IPS-18a (cell line): Measurements from ENCODE around the gene ODR4.
"Not testable (repeated sequence)": the region's sequence is repeated elsewhere in the genome, so short reads cannot be mapped to it uniquely, and the experiment has no call there.

ENCODE experiments used
- H3K27ac ChIP-seq: one replicate; pipeline ENCODE4 v1.5.1; 2013; ENCODE audit warnings: low read length
- H3K27me3 ChIP-seq: one replicate; pipeline ENCODE4 v1.6.1; 2013; ENCODE audit warnings: mild to moderate bottlenecking, low read length; ENCODE audit not compliant: control insufficient read depth, insufficient read depth
- H3K36me3 ChIP-seq: one replicate; pipeline ENCODE4 v1.6.1; 2013; ENCODE audit warnings: low read depth, low read length; ENCODE audit not compliant: control insufficient read depth
- H3K4me1 ChIP-seq: one replicate; pipeline ENCODE4 v1.6.1; 2013; ENCODE audit warnings: low read depth, low read length; ENCODE audit not compliant: control insufficient read depth
- H3K4me3 ChIP-seq: one replicate; pipeline ENCODE4 v1.5.1; 2013; ENCODE audit warnings: low read length
- H3K9ac ChIP-seq: one replicate; pipeline ENCODE4 v1.6.1; 2013; ENCODE audit warnings: mild to moderate bottlenecking, low read length, moderate library complexity
- H3K9me3 ChIP-seq: one replicate; pipeline ENCODE4 v1.6.1; 2013; ENCODE audit warnings: low read depth, low read length; ENCODE audit not compliant: control insufficient read depth

ODR4 gene

DNA sequence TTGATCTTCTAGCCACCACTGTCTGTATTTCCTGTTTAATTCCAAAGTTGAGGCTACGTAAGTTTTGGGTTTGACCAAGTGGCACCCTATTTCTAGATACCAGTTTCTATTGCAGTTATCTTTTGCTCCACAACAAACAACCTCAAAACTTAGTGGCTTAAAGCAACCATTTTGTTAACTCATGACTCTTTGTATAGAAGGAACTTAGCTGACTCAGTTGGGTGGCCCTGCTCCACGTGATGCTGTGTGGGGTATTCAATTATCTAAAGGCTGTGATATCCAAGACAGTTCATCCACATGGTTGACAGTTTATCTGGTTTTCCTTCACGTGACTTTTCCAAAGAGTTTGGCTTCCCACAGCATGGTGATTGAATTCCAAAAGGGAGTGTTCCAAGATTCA lies 50.5 kb downstream of the ODR4 start:
- Histone ChIP-seq H3K4me1 (no peaks in the 10 kb centered on the region), H3K9me3 (no peaks in the 10 kb centered on the region), H3K27ac (no peak overlapping the region), H3K27me3 (no peaks in the 10 kb centered on the region), H3K36me3 (no peaks in the 10 kb centered on the region), H3K9ac (no peak overlapping the region), H3K4me3 (no peak overlapping the region)

DNA sequence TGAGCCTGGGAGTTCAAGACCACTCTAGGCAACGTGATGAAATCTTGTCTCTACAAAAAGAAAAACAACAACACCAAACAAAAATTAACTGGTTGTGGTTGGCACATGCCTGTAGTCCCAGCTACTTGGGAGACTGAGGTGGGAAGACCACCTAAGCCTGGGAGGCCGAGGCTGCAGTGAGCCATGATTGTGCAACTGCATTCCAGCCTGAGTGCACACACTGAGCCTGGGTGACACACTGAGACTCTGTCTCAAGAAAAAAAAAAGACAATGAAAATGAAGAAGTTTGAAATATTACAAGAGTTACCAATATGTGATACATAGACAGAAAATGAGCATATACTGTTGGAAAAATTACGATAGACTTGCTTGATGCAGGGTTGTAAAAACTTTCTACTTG lies 53.4 kb downstream of the ODR4 start:
- Histone ChIP-seq H3K4me3 (no peak overlapping the region), H3K4me1 (no peaks in the 10 kb centered on the region), H3K9ac (no peak overlapping the region), H3K27me3 (no peaks in the 10 kb centered on the region), H3K9me3 (no peaks in the 10 kb centered on the region), H3K36me3 (no peaks in the 10 kb centered on the region), H3K27ac (no peak overlapping the region)

DNA sequence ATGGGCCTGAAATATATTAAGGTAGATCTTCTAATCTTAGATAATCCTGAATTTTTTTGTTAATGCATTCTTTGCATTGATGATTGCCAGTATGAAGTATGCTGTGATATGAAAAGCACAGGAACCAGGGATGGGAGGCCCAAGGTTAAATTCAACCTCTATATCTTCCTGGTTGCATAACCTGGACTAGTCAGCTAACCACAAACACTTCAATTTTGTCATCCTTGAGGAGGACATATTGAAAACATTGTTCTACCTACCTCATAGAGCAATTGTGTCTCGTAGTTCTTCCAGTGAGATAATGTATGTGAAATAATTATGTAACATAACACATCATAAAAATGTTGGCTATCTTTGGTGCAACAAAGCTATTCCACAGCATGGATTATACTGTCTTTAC lies 59.7 kb downstream of the ODR4 start:
- no peaks in the 10 kb centered on the region for H3K9me3 ChIP-seq
- H3K27ac ChIP-seq: no peak overlapping the region
- no peaks in the 10 kb centered on the region for H3K27me3 ChIP-seq
- no peaks in the 10 kb centered on the region for H3K36me3 ChIP-seq
- H3K9ac ChIP-seq: no peak overlapping the region
- H3K4me3 ChIP-seq: no peak overlapping the region
- H3K4me1 ChIP-seq: no peaks in the 10 kb centered on the region

- Histone ChIP-seq H3K36me3 (no peaks in the 10 kb centered on the region), H3K4me3 (no peak overlapping the region), H3K9ac (no peak overlapping the region), H3K9me3 (no peaks in the 10 kb centered on the region), H3K27ac (no peak overlapping the region), H3K27me3 (no peaks in the 10 kb centered on the region), H3K4me1 (no peaks in the 10 kb centered on the region)
Observed at GRCh38 chr1:186438567-186438966, 62.9 kb downstream of the ODR4 start.

DNA sequence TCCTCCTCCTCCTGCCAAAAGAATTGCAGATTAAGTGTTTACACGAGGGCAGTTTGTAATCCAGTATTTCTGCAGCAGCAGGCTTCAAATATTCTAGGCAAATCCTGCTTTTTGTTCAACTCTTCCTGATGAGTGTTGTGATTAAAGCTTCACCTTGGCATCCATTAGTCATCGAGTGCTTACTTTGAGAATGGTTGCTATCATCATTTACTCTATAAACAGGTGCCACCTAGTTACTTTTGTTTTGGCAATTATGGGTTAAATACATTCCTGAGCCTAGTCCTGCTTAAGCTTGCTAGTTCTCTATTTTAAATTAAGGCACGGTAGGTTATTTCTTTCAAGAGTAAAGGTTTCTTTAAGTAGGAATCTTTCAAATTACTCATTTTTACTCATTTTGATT lies 64.9 kb downstream of the ODR4 start:
- H3K27me3 ChIP-seq: no peaks in the 10 kb centered on the region
- no peak overlapping the region for H3K27ac ChIP-seq
- H3K9ac ChIP-seq: no peak overlapping the region
- no peaks in the 10 kb centered on the region for H3K36me3 ChIP-seq
- no peaks in the 10 kb centered on the region for H3K9me3 ChIP-seq
- H3K4me3 ChIP-seq: no peak overlapping the region
- H3K4me1 ChIP-seq: no peaks in the 10 kb centered on the region

DNA sequence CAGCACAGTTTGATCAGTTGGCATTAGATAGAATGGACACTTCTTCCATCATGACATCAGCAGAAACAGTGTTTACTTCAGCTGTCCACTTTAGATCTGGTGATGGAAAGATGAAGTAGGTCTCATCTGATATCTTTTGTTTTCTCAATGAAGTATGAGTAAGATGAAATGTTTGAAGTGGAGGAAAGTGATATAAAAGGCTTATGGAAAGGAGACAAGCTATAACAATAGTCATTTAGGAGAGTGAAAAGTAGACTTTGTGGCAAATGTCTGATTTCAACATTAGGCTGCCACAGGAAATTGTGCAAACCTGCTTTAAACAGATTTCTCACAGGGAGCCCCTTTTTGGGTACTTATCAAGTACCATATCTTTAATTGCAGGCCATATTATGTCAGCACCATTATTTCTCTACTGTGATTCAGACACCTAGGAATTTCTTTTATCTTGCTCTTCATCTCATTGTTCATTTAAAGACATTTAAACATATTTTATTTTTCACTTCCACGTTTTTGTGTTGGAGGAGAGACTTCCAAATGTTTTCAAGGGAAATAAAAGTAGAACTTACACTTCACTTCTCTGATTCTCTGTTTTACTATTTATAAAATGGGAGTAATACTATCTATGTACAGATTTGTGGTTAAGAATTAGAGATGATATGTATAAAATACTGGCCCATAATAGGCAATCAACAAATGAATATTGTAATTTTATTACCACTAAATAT lies 67.2 kb downstream of the ODR4 start:
- no peak overlapping the region for H3K9ac ChIP-seq
- H3K27ac ChIP-seq: no peak overlapping the region
- H3K4me1 ChIP-seq: no peaks in the 10 kb centered on the region
- no peak overlapping the region for H3K4me3 ChIP-seq
- H3K9me3 ChIP-seq: no peaks in the 10 kb centered on the region
- no peaks in the 10 kb centered on the region for H3K27me3 ChIP-seq
- no peaks in the 10 kb centered on the region for H3K36me3 ChIP-seq

GRCh38 chr1:186443638-186444037 lies 68.0 kb downstream of the ODR4 start:
- no peaks in the 10 kb centered on the region for H3K27me3 ChIP-seq
- no peak overlapping the region for H3K9ac ChIP-seq

GRCh38 chr1:186446152-186446551 lies 70.5 kb downstream of the ODR4 start:
- H3K9me3 ChIP-seq: no peaks in the 10 kb centered on the region
- no peak overlapping the region for H3K4me3 ChIP-seq
- no peaks in the 10 kb centered on the region for H3K27me3 ChIP-seq
- no peak overlapping the region for H3K9ac ChIP-seq
- no peaks in the 10 kb centered on the region for H3K36me3 ChIP-seq
- no peak overlapping the region for H3K27ac ChIP-seq
- no peaks in the 10 kb centered on the region for H3K4me1 ChIP-seq

More at GRCh38 chr1:186443638-186444037, 68.0 kb downstream of the ODR4 start:
- H3K36me3 ChIP-seq: no peaks in the 10 kb centered on the region
- H3K27ac ChIP-seq: no peak overlapping the region
- no peak overlapping the region for H3K4me3 ChIP-seq
- H3K9me3 ChIP-seq: no peaks in the 10 kb centered on the region
- no peaks in the 10 kb centered on the region for H3K4me1 ChIP-seq

DNA sequence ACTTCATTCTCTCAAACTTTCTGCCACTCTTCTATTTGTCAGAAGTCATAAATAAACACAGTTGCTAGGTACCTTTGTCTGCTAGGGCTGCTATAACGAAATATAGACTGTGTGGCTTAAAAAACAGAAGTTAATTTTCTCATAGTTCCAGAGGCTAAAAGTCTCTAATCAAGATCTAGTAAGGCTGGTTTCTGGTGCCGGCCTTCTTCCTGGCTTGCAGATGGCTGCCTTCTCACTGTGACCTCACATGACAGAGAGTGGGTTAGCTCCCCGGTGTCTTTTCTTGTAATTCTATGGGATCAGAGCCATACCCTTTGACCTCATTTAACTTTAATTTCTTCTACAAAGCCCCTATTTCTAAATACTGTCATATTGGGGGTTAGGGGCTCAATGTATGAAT lies 79.3 kb downstream of the ODR4 start:
- H3K27me3 ChIP-seq: no peaks in the 10 kb centered on the region
- H3K9ac ChIP-seq: no peak overlapping the region
- H3K4me3 ChIP-seq: no peak overlapping the region
- no peaks in the 10 kb centered on the region for H3K9me3 ChIP-seq
- no peaks in the 10 kb centered on the region for H3K36me3 ChIP-seq
- H3K27ac ChIP-seq: no peak overlapping the region
- H3K4me1 ChIP-seq: no peaks in the 10 kb centered on the region

GRCh38 chr1:186456729-186457255 lies 81.2 kb downstream of the ODR4 start:
- no peak overlapping the region for H3K9ac ChIP-seq
- H3K4me1 ChIP-seq: no peaks in the 10 kb centered on the region
- no peaks in the 10 kb centered on the region for H3K9me3 ChIP-seq
- no peak overlapping the region for H3K4me3 ChIP-seq
- H3K27ac ChIP-seq: no peak overlapping the region
- H3K27me3 ChIP-seq: no peaks in the 10 kb centered on the region
- H3K36me3 ChIP-seq: no peaks in the 10 kb centered on the region

GRCh38 chr1:186459161-186459560 lies 83.5 kb downstream of the ODR4 start:
- not testable (repeated sequence) for H3K27me3 ChIP-seq, H3K9me3 ChIP-seq, H3K36me3 ChIP-seq, H3K4me1 ChIP-seq, H3K4me3 ChIP-seq, H3K27ac ChIP-seq, H3K9ac ChIP-seq

DNA sequence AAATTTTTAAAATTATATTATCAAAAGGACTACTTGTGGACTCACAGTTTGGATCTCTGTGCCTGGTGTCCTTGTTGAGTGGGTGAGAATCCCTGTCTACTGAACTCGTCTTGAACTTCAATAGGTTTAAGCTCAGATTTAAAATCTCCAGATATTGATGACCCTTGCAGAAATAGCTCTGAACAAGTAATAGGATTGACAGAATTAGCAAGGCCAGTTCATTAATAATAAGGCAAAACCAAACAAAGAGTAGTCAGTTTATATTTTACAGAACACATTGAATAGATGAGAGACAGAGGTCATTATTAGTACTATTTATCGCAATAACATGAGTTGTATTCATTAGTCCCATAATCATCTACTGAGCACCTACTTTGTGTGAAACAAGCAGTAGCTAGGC lies 85.4 kb downstream of the ODR4 start, which contains the start of gene PDC:
Gene PDC (minus strand): TSS at position 101 of the 400 bp plus-strand sequence. CDS start 11,655 bp downstream, outside the sequence.
- Histone ChIP-seq H3K4me3 (no peak within 1 kb of the TSS), H3K4me1 (no peaks in the 10 kb centered on the region), H3K36me3 (no peaks in the 10 kb centered on the region), H3K9ac (no peak within 1 kb of the TSS), H3K9me3 (no peaks in the 10 kb centered on the region), H3K27ac (no peak within 1 kb of the TSS), H3K27me3 (no peaks in the 10 kb centered on the region)
